Skeletal muscle cell (primary cell): ENCODE results near the gene CLMP.

Experiments
- DNase-seq: peaks from one replicate; pipeline ENCODE4 v3.0.0-alpha.2; 2010; ENCODE audit warnings: low read depth
- H3K4me3 ChIP-seq: 2 replicates; pipeline ENCODE4 v1.5.1; 2011; ENCODE audit warnings: low read depth, mild to moderate bottlenecking, control low read depth, low read length, moderate library complexity

CLMP gene

GRCh38 chr11:123195188-123196059 is at the start of gene CLMP:
Gene CLMP, minus strand, starts transcription at chr11:123195248. Its CDS starts 308 bp downstream, at chr11:123194940.
- peak within 1 kb of the TSS; percentile 87 for H3K4me3 ChIP-seq
- peak; percentile 68 for DNase-seq

GRCh38 chr11:123241874-123242543 is 47.0 kb upstream of the CLMP start:
- no peak overlapping the region for H3K4me3 ChIP-seq
- no peak for DNase-seq

GRCh38 chr11:123241294-123241693 is 46.2 kb upstream of the CLMP start:
- no peak for DNase-seq
- no peak overlapping the region for H3K4me3 ChIP-seq

GRCh38 chr11:123239191-123240150 is 44.4 kb upstream of the CLMP start:
- H3K4me3 ChIP-seq = no peak overlapping the region
- no peak for DNase-seq

- peak; percentile 95 for DNase-seq
- H3K4me3 ChIP-seq = no peak overlapping the region
These were observed 43.2 kb upstream of the CLMP start for GRCh38 chr11:123238297-123238696.

- H3K4me3 ChIP-seq = no peak overlapping the region
- no peak for DNase-seq
These were observed 41.8 kb upstream of the CLMP start for GRCh38 chr11:123236879-123237278.

- H3K4me3 ChIP-seq = no peak overlapping the region
- DNase-seq = peak; percentile 51
These were observed 40.7 kb upstream of the CLMP start for GRCh38 chr11:123235656-123236261.

GRCh38 chr11:123235117-123235655 is 40.1 kb upstream of the CLMP start:
- DNase-seq = no peak
- H3K4me3 ChIP-seq = no peak overlapping the region

GRCh38 chr11:123233975-123234334 is 38.9 kb upstream of the CLMP start:
- no peak for DNase-seq
- no peak overlapping the region for H3K4me3 ChIP-seq

- no peak overlapping the region for H3K4me3 ChIP-seq
- no peak for DNase-seq
These were observed 38.4 kb upstream of the CLMP start for GRCh38 chr11:123233280-123233974.

- no peak overlapping the region for H3K4me3 ChIP-seq
- DNase-seq = no peak
These were observed 36.7 kb upstream of the CLMP start for GRCh38 chr11:123231777-123232176.

GRCh38 chr11:123231256-123231655 is 36.2 kb upstream of the CLMP start:
- no peak overlapping the region for H3K4me3 ChIP-seq
- DNase-seq = peak; percentile 80

GRCh38 chr11:123230346-123230745 is 35.3 kb upstream of the CLMP start:
- no peak overlapping the region for H3K4me3 ChIP-seq
- DNase-seq = no peak

GRCh38 chr11:123228496-123229163 is 33.6 kb upstream of the CLMP start:
- no peak for DNase-seq
- H3K4me3 ChIP-seq = no peak overlapping the region

- DNase-seq = no peak
- no peak overlapping the region for H3K4me3 ChIP-seq
These were observed 32.9 kb upstream of the CLMP start for GRCh38 chr11:123227763-123228495.

- no peak for DNase-seq
- H3K4me3 ChIP-seq = no peak overlapping the region
These were observed 26.5 kb upstream of the CLMP start for GRCh38 chr11:123221584-123221983.

- H3K4me3 ChIP-seq = no peak overlapping the region
- DNase-seq = no peak
These were observed 26.1 kb upstream of the CLMP start for GRCh38 chr11:123221096-123221561.
